Stimulated activated CD4-positive, alpha-beta T cell treated with anti-CD3 and anti-CD28 coated beads, Interleukin-2, amount 100 ng/mL, for 48 hours (primary cell): Measurements from ENCODE around the gene KRT13.

Experiments
- DNase-seq, 2 donors: peaks; one replicate each; pipeline ENCODE4 v3.0.0-alpha.2; 2020

Gene KRT13

DNA sequence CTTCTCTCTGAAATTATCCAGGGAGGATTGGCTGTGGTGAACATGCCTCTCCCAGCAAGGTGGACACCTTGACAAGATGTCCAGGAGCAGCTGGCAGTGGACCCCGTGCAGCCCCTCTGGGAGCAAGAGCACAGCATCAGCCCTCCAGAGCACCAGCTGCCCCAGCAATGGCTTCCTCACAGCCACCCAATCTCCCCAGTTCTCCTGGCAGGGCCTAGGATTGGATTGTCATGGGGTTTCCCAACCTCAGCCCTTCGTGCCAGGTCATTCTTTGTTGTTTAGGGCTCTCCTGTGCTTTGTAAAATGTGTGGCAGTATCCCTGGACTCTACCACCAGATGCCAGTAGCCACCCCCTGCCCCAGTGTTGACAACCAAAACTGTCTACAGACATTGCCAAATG, 13.9 kb downstream of the KRT13 start:
- no peak for DNase-seq

DNA sequence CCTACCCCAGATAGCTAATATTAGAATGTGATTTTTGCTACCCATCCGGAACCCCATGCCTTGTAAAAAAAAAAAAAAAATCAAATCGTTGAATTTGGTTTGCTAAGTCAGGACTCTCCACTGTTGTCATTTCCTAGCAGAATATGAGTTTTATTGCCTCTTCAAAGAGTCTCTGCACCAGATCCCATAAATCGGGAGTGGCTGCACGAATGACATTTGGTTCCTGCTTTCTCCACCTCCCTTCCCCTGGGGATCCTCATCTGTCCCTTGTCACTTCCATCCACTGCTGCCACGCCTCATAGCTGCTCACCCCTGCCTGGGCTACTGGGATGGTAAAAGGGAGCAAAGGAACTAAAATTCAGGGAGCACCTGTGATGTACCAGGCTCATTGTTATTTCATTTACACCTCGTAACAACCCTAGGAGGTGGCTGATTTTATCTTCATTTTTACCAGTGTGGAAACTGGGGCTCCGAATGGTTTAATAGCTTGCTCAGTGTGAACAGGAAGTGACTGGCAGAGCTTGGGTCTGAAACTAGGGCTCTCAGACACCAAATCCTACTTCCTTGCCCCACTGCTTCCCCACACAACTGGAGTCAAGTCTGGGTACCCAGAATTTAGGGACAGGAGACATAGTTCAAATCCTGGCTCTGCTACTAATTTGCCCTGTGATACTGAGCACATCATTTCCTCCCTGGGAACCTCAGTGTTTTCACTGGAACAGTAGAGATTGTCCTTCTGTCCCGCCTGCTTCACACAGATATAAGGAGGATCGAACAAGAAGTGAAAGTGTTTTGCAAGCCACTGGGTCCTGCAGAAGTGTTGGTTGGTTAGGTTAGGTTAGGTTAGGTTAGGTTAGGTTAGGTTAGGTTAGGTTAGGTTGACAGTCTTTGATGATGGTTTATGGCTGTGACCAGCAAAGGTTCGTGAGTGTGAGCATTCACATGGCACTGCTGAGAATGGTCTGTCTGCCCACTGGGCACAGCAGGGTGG, 15.1 kb downstream of the KRT13 start:
- DNase-seq: no peak

GRCh38 chr17:41489531-41489930, 15.9 kb downstream of the KRT13 start, which contains the start of gene KRT36:
Gene KRT36, minus strand, starts transcription at chr17:41489910. Its CDS starts 46 bp downstream, at chr17:41489864.
- DNase-seq: no peak

DNA sequence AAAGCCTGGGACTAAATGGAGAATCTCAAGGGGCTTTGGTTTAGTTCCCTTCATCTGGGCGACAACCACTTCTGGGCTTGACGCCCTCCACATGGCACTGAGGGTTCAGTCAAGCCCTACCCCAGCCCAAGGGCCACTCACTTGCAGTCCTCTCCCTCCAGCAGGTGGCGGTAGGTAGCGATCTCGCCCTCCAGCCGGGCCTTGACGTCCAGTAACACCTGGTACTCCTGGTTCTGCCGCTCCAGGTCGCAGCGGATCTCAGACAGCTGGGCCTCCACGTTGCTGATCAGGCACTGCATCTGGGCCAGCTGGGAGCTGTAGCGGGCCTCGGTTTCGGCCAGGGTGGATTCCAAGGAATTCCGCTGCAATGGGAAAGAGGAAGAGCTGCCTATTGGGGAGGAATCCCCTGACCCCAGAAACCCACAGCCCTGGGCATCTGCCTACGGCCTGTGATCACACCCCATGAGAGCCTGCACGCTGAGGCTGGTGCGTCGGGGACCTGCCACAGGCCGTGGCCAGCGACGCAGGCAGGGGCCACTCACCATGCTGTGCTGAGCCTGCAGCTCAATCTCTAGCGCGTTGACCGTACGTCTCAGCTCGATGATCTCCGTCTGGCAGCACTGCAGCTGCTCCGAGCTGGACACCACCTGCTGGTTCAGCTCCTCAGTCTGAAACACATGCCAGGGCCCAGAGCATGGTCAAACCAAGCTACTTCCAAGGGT, 18.4 kb downstream of the KRT13 start:
- peak; percentile 38 to 49 for DNase-seq

- no peak for DNase-seq
Measured at GRCh38 chr17:41486316-41486715, 19.1 kb downstream of the KRT13 start.

DNA sequence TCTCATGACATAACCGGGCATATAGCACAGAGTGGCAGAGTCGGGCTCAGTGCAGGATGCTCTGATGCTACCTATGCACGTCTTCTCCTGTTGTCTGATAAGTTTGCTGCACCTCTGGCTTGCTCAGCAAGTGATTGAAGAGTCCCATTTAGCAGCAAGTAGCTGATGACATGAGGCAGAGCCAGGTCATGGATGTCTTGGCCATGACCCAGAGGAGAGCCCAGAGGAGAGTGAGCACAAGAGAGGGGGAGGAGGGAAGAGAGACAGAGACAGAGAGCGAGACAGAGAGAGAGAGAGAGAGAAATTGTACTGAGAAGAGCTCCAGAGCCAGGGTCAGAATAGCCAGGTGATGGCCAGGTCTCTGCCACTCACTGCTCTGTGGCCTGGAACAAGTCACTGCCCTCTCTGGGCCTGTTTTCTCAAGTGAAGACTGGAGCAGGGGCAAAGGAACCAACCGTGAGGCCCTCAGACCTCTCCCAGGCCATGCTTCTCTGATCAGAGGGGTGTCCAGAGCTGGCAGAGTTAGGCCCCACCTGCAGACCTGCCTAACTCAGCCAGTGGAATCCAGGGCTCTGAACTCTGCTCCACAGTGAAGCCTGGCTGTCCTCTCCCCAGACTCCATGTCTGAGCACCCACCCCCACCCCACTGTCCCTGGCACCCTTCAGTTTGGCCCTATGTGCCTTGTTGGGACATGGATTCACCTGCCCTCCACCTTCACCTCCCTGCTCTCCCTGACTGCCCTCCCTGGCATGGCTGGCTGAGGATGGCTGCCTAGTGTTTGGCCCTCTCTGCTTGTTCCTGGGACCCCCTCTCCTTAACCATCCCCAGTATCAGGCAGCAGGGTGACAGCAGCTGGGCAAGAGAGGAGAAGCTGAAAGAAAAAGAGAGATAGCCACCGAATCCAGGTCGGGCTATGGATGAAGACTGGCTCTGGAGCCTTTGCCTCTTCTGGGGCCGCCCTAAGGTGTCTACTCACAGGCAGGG, 20.2 kb downstream of the KRT13 start:
- DNase-seq: no peak

GRCh38 chr17:41483991-41484826, 21.2 kb downstream of the KRT13 start:
- no peak for DNase-seq

GRCh38 chr17:41483531-41483930, 21.9 kb downstream of the KRT13 start:
- DNase-seq: no peak

GRCh38 chr17:41481036-41481435, 24.4 kb downstream of the KRT13 start, which contains the start of gene KRT35:
Gene KRT35, minus strand, starts transcription at chr17:41481151. Its CDS starts 54 bp downstream, at chr17:41481097.
- no peak for DNase-seq

GRCh38 chr17:41480581-41480980, 24.8 kb downstream of the KRT13 start:
- no peak for DNase-seq

- no peak for DNase-seq
Measured at GRCh38 chr17:41480136-41480535, 25.3 kb downstream of the KRT13 start.

GRCh38 chr17:41478237-41478636, 27.2 kb downstream of the KRT13 start:
- DNase-seq: no peak

DNA sequence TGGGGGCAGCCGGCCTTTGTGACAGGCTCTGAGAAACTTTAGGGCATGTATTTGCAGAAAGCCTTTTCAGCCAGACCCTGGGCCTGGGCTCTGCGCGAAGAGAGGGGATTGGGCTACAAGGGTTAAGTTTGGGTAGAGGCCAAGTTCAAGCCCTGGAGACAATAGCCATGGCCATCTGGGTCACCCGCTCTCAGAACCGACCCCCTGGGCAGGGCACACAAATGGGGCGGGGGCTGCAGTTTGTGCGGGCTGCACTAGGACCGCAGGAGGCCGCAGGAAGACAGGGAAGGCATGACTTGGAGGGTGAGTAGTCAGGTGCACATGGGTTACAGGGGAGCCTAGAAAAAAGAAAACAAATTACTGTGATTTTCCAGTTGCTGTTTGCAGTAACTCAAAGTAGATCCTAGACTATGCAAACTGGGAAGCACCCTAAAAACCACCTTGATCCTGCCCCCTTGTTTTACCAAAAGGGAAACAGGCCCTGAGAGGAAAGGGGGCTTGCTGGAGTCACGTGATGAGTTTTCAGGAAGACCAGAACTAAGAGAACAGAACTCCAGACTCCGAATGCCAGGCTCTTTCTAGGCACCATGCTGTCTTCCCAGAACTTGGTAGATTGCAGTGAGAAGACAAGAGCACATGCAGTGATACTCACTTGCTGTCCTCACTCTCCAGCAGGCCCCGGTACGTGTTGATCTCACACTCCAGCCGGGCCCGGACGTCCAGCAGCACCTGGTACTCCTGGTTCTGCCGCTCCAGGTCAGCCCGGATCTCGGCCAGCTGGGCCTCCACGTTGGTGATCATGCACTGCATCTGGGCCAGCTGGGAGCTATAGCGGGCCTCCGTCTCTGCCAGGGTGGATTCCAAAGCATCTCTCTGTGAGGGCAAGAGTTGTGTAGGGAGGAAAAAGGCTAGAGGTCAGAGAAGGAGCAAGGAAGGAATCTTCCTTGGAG, 28.3 kb downstream of the KRT13 start:
- no peak for DNase-seq

DNA sequence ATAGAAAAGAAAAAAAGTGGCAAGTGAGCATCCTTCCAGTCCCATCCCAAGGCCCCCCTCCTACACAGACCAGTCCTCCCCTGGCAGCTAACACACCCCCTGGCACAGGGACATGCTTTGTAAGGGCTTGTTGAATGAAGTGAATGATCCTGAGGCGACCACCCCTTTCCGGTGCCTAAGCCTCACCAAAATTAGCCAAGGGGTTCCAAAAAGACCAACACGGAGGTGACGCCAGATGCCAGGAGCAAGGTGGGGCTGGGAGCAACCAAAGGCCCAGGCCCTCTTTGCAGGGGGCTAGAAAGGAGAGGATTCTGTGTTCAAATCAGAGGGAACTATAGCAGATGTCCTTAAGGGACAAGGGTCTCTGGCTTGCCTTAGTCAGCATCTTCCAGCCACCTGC, 30.0 kb downstream of the KRT13 start:
- no peak for DNase-seq

DNA sequence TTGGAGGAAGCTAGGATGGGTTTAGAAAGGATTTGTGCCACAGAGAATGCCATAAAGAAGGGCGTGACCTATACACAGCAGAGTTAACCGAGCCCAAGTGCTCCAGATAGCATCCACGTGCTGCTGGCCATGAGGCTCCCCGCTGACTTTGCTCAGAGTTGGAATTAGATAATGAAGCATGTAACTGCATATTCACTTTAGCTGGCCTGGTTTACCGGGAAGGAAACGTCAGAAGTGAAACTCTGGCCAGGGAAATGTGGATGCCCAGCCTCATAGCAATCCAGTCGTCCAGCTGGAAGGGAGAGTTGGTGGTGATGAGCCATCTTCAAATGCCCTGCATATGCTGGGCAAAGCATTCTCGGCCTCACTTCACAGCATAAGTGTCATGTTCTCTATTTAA, 30.5 kb downstream of the KRT13 start:
- DNase-seq: no peak

GRCh38 chr17:41468346-41468745, 37.1 kb downstream of the KRT13 start:
- DNase-seq: no peak

DNA sequence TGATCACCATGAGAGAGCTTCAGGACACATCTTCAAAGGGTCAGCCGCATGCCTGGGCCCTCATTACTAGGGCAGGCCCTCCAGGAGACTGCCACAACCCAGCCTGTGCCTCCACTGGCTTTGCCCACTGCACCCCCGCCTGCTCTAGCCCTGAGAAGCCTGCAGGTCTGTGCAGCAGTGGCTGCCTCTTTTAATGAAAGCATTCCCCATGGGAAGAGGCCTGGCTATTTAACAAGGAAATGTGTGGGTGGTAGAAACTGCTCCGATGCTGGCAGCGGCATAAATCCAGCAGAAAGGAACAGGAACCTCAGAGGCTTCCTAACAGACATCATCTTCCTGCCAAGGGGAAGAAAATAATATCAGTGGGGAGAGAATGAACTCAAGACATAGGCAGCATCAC, 37.9 kb downstream of the KRT13 start:
- DNase-seq: no peak

DNA sequence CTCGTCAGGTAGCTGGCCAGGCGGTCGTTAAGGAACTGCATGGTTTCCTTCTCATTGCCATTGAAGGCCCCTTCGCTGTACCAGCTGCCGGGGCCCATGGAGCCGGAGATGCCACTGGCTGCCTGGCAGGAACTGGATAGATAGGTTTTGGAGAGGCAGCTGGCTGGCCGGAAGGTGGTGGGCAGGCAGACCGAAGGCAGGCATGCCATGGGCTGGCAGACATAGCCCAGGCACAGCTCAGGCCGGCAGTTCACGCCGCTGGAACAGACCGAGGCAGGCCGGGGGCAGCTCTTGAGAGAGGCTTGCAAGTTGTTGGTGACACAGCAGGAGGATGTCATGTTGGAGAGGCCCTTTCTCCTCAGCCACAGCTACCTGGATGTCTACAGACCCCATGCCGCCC, 38.4 kb downstream of the KRT13 start, which contains the start of gene KRT32:
Gene KRT32, minus strand, starts transcription at position 399 of the 400 bp plus-strand sequence. Its CDS starts 61 bp downstream, at position 338.
- no peak for DNase-seq

DNA sequence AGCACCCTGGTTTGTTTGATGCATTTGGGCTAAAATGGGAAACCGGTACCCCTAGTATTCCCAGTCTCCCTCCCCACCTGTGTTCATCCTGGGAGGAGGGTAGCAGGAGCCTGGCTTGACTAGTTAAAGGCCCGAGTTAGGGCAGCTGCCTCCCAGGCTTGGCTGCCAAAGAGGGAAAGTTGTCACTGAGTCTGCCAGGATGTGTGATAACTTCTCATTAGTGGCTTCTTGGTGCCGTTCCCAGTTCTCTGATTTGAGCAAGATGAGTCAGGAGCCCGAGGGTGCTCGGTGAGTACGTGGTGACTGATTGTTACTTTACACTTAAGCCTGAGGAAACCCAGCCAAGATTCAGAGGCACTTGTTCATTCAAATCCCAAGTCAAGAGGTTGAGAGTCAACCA, 40.7 kb downstream of the KRT13 start:
- no peak for DNase-seq

GRCh38 chr17:41464173-41464572, 41.2 kb downstream of the KRT13 start:
- no peak for DNase-seq
